IMR-90 (cell line): Measurements from ENCODE around the gene DPP6. TPM values are rescaled to one million over a fixed set of nuclear protein-coding genes. Genes with fewer than 3 reads are reported as not detected.

Source experiments
- ATAC-seq: fragments of 200-7000 bp; cut with Tn5 transposase; 2 replicates; pipeline ENCODE4 v1.9.1; 2020; ENCODE audit warnings: low read depth, mild to moderate bottlenecking, moderate library complexity
- BruUV-seq: library from RNA; stranded (reverse); fragments of 400-500 nt; replicated peaks from 2 replicates; lab custom pipeline; 2021; lab: Mats Ljungman, UMichigan
- CTCF ChIA-PET: fragments of 300-600 bp; formaldehyde crosslinking; extraction: SDS; loops from one replicate; lab custom pipeline; 2021; ENCODE audit warnings: antibody characterized with exemption; lab: Yijun Ruan, JAX
- POLR2A ChIA-PET: fragments of 300-600 bp; sonication (Branson Sonifier 250); formaldehyde crosslinking; loops from one replicate; lab custom pipeline; 2022; ENCODE audit warnings: antibody characterized with exemption; ENCODE audit not compliant: unreplicated experiment; lab: Charles Lee
- DNase-seq: peaks from one replicate; pipeline ENCODE4 v3.0.0; 2013
- H2AFZ ChIP-seq: replicated peaks from 2 replicates; pipeline ENCODE3; 2013; ENCODE audit warnings: low read length, mild to moderate bottlenecking; ENCODE audit not compliant: poor library complexity
- H2AK5ac ChIP-seq: 2 replicates; pipeline ENCODE4 v1.6.1; 2013; ENCODE audit warnings: low read depth, low read length, inconsistent platforms
- H2AK9ac ChIP-seq: replicated peaks from 2 replicates; pipeline ENCODE3; 2013; ENCODE audit warnings: mild to moderate bottlenecking, low read depth, low read length, moderate library complexity; ENCODE audit not compliant: poor library complexity
- H2BK120ac ChIP-seq: 2 replicates; pipeline ENCODE4 v1.6.1; 2013; ENCODE audit warnings: low read depth, low read length, inconsistent platforms
- H2BK15ac ChIP-seq: 3 replicates; pipeline ENCODE4 v1.6.1; 2013; ENCODE audit warnings: low read depth, low read length, inconsistent platforms
- H2BK20ac ChIP-seq: 2 replicates; pipeline ENCODE4 v1.6.1; 2013; ENCODE audit warnings: low read depth, mild to moderate bottlenecking, inconsistent platforms, low read length, moderate library complexity
- H2BK5ac ChIP-seq: 2 replicates; pipeline ENCODE4 v1.6.1; 2013; ENCODE audit warnings: mild to moderate bottlenecking, low read depth, low read length, inconsistent platforms; ENCODE audit not compliant: poor library complexity, severe bottlenecking
- H3K14ac ChIP-seq: replicated peaks from 2 replicates; pipeline ENCODE4 v1.6.1; 2013; ENCODE audit warnings: low read depth, low read length, inconsistent platforms
- H3K18ac ChIP-seq: 2 replicates; pipeline ENCODE4 v1.6.1; 2013; ENCODE audit warnings: low read depth, low read length, control low read depth
- H3K23ac ChIP-seq: 2 replicates; pipeline ENCODE4 v1.6.1; 2013; ENCODE audit warnings: low read depth, low read length, inconsistent platforms
- H3K27ac ChIP-seq: 2 replicates; pipeline ENCODE4 v1.5.1; 2013; ENCODE audit warnings: mild to moderate bottlenecking, control low read depth, low read length; ENCODE audit not compliant: insufficient read depth
- H3K27me3 ChIP-seq: 2 replicates; pipeline ENCODE4 v1.6.1; 2013; ENCODE audit warnings: low read length; ENCODE audit not compliant: control insufficient read depth, insufficient read depth
- H3K36me3 ChIP-seq: 2 replicates; pipeline ENCODE4 v1.6.1; 2013; ENCODE audit warnings: low read length, mixed read lengths; ENCODE audit not compliant: control insufficient read depth, insufficient read depth
- H3K4ac ChIP-seq: 2 replicates; pipeline ENCODE4 v1.6.1; 2013; ENCODE audit warnings: low read depth, low read length, inconsistent platforms
- H3K4me1 ChIP-seq: 2 replicates; pipeline ENCODE4 v1.6.1; 2013; ENCODE audit warnings: low read length, mixed read lengths; ENCODE audit not compliant: control insufficient read depth, insufficient read depth
- H3K4me2 ChIP-seq: 2 replicates; pipeline ENCODE4 v1.6.1; 2013; ENCODE audit warnings: low read depth, mild to moderate bottlenecking, control low read depth, low read length, moderate library complexity
- H3K4me3 ChIP-seq: 2 replicates; pipeline ENCODE4 v1.5.1; 2013; ENCODE audit warnings: low read depth, mild to moderate bottlenecking, control low read depth, low read length, moderate library complexity; ENCODE audit not compliant: insufficient read depth
- H3K56ac ChIP-seq: 2 replicates; pipeline ENCODE4 v1.6.1; 2013; ENCODE audit warnings: low read length, inconsistent platforms; ENCODE audit not compliant: insufficient read depth; ENCODE audit errors: extremely low read depth
- H3K79me1 ChIP-seq, 2 experiments: 2 replicates each; pipeline ENCODE4 v1.6.1; 2013; ENCODE audit warnings: low read length in 2 of 2, inconsistent platforms in 1 of 2, low read depth in 1 of 2
- H3K9ac ChIP-seq: 2 replicates; pipeline ENCODE4 v1.6.1; 2013; ENCODE audit warnings: low read depth, low read length, control low read depth
- H3K9me1 ChIP-seq: 2 replicates; pipeline ENCODE4 v1.6.1; 2013; ENCODE audit warnings: low read length, inconsistent platforms; ENCODE audit not compliant: insufficient read depth
- H3K9me3 ChIP-seq: 2 replicates; pipeline ENCODE4 v1.6.1; 2013; ENCODE audit warnings: low read length; ENCODE audit not compliant: control insufficient read depth, insufficient read depth
- H4K20me1 ChIP-seq: 2 replicates; pipeline ENCODE4 v1.6.1; 2013; ENCODE audit warnings: low read length, inconsistent platforms; ENCODE audit not compliant: insufficient read depth
- H4K5ac ChIP-seq: 2 replicates; pipeline ENCODE4 v1.6.1; 2013; ENCODE audit warnings: mild to moderate bottlenecking, low read depth, low read length, control low read depth
- H4K8ac ChIP-seq, 2 experiments: 2 replicates each; pipeline ENCODE4 v1.6.1; 2013; ENCODE audit warnings: low read depth in 2 of 2, low read length in 2 of 2, control low read depth in 1 of 2, inconsistent platforms in 1 of 2
- H4K91ac ChIP-seq: 2 replicates; pipeline ENCODE4 v1.6.1; 2013; ENCODE audit warnings: low read depth, low read length, inconsistent platforms; ENCODE audit not compliant: insufficient read depth
- BHLHE40 ChIP-seq: fragments of 150-350 bp; IDR thresholded peaks from 2 replicates; pipeline ENCODE4 v1.6.1; 2016; ENCODE audit warnings: mild to moderate bottlenecking, low read depth, low read length
- CHD1 ChIP-seq: IDR thresholded peaks from 2 replicates; pipeline ENCODE4 v1.6.1; 2012; ENCODE audit warnings: low read depth, low read length, improper control_type of control experiment
- FOS ChIP-seq: fragments of 150-350 bp; IDR thresholded peaks from 2 replicates; pipeline ENCODE4 v1.6.1; 2016; ENCODE audit warnings: low read depth, low read length
- MAFK ChIP-seq: IDR thresholded peaks from 2 replicates; pipeline ENCODE4 v1.6.1; 2012; ENCODE audit warnings: low read depth, low read length, improper control_type of control experiment
- MAZ ChIP-seq: IDR thresholded peaks from 2 replicates; pipeline ENCODE4 v1.6.1; 2012; ENCODE audit warnings: low read depth, mild to moderate bottlenecking, low read length, improper control_type of control experiment, moderate library complexity, borderline replicate concordance
- MXI1 ChIP-seq: IDR thresholded peaks from 2 replicates; pipeline ENCODE4 v1.6.1; 2012; ENCODE audit warnings: low read depth, mild to moderate bottlenecking, low read length, moderate library complexity, borderline replicate concordance
- NFE2L2 ChIP-seq: fragments of 150-350 bp; IDR thresholded peaks from 2 replicates; pipeline ENCODE4 v1.6.1; 2016; ENCODE audit warnings: low read depth, mild to moderate bottlenecking, low read length
- POLR2A ChIP-seq: IDR thresholded peaks from 2 replicates; pipeline ENCODE4 v1.6.1; 2012; ENCODE audit warnings: mild to moderate bottlenecking, low read depth, low read length
- RAD21 ChIP-seq: IDR thresholded peaks from 2 replicates; pipeline ENCODE4 v1.6.1; 2012; ENCODE audit warnings: low read length, improper control_type of control experiment
- RCOR1 ChIP-seq: IDR thresholded peaks from 2 replicates; pipeline ENCODE4 v1.6.1; 2012; ENCODE audit warnings: mild to moderate bottlenecking, low read length, improper control_type of control experiment; ENCODE audit not compliant: insufficient replicate concordance
- RFX5 ChIP-seq: IDR thresholded peaks from 2 replicates; pipeline ENCODE4 v1.8.0; 2012; ENCODE audit warnings: low read depth, mild to moderate bottlenecking, low read length, moderate library complexity
- SMC3 ChIP-seq: fragments of 150-350 bp; IDR thresholded peaks from 2 replicates; pipeline ENCODE4 v1.6.1; 2016; ENCODE audit warnings: low read depth, mild to moderate bottlenecking, antibody characterized with exemption, low read length, moderate library complexity
- USF2 ChIP-seq: fragments of 150-350 bp; IDR thresholded peaks from 2 replicates; pipeline ENCODE4 v1.6.1; 2017; ENCODE audit warnings: mild to moderate bottlenecking, antibody characterized with exemption, low read length, low read depth
- WGBS, 2 experiments: methylation state at CpG; one replicate each; pipeline versions ENCODE4 v1.1.5 to v1.1.7; 2013; ENCODE audit warnings: missing lambda C conversion rate in 2 of 2; ENCODE audit not compliant: insufficient read length in 1 of 2; ENCODE audit errors: extremely low coverage in 2 of 2; 5-methylcytosine and 5-hydroxymethylcytosine counted together
- dilution Hi-C: fragments of 300-500 bp; cut with HindIII; formaldehyde crosslinking; loops from one replicate; pipeline ENCODE4 v1.14.3; 2018; ENCODE audit warnings: low sequenced_read_pairs; ENCODE audit not compliant: unreplicated experiment
- in situ Hi-C: fragments of 300-500 bp; cut with MboI; formaldehyde crosslinking; loops from 3 replicates; pipeline ENCODE4 v1.14.3; 2019; ENCODE audit warnings: low sequenced_read_pairs, inconsistent platforms, mixed read lengths
- intact Hi-C: fragments of 100-400 bp; cut with micrococcal nuclease; formaldehyde crosslinking; loops from 2 replicates; pipeline ENCODE4 v1.10.0; 2022
- polyA plus RNA-seq, 3 experiments: library from polyadenylated mRNA; depleted of rRNA; stranded (reverse); fragments of >200 nt; gene quantifications; 2 replicates each; pipeline ENCODE4 v1.2.3, GENCODE V29; 2012; ENCODE audit warnings: low replicate concordance in 1 of 3
- total RNA-seq: library from RNA; depleted of rRNA; stranded (reverse); fragments of >200 nt; gene quantifications from 2 replicates; pipeline ENCODE4 v1.2.3, GENCODE V29; 2012
- TF ChIP-seq, protein P1 (sequence below): fragments of 150-350 bp; IDR thresholded peaks from 2 replicates; pipeline ENCODE4 v1.6.1; 2016; ENCODE audit warnings: low read depth, mild to moderate bottlenecking, low read length, moderate library complexity, borderline replicate concordance
- TF ChIP-seq, protein P2 (sequence below): conservative IDR thresholded peaks from 2 replicates; pipeline ENCODE4 v1.5.1; 2012; ENCODE audit warnings: mild to moderate bottlenecking, low read depth, low read length, improper control_type of control experiment

The DPP6 gene
- total and polyA plus RNA-seq, 2 of the 4 experiments (the other 2 are of a cell fraction): not detected

GRCh38 chr7:154167051-154167450 lies 114.9 kb downstream of the DPP6 start:
- no peak overlapping the region for H3K56ac ChIP-seq
- H3K4me1 ChIP-seq: no peaks in the 10 kb centered on the region
- H3K27me3 ChIP-seq: no peaks in the 10 kb centered on the region
- no TSS peak for BruUV-seq
- intact Hi-C loops: no loop called here
- ATAC-seq (no peak), DNase-seq (no peak)
- H3K4me2 ChIP-seq: no peak overlapping the region
- H2BK15ac ChIP-seq: no peak overlapping the region
- H4K5ac ChIP-seq: no peak overlapping the region
- POLR2A ChIA-PET: no interaction called here
- no peak overlapping the region for H3K23ac ChIP-seq
- no peak overlapping the region for H2AK9ac ChIP-seq
- H4K8ac ChIP-seq: no peak overlapping the region
- no peak overlapping the region for H3K4me3 ChIP-seq
- H2BK120ac ChIP-seq: no peak overlapping the region
- H2AK5ac ChIP-seq: no peak overlapping the region
- in situ Hi-C loops: no loop called here
- H3K4ac ChIP-seq: no peak overlapping the region
- CTCF ChIA-PET: no interaction called here
- H3K27ac ChIP-seq: no peak overlapping the region
- H3K9me3 ChIP-seq: peaks cover 30% of the 10 kb centered on the region
- H4K20me1 ChIP-seq: no peaks in the 10 kb centered on the region
- H2BK5ac ChIP-seq: no peak overlapping the region
- H4K91ac ChIP-seq: no peak overlapping the region
- dilution Hi-C loops: no loop called here
- H2BK20ac ChIP-seq: no peak overlapping the region
- H2AFZ ChIP-seq: no peak overlapping the region
- no peaks in the 10 kb centered on the region for H3K79me1 ChIP-seq
- no peaks in the 10 kb centered on the region for H3K9me1 ChIP-seq
- no peaks in the 10 kb centered on the region for H3K36me3 ChIP-seq
- H3K9ac ChIP-seq: no peak overlapping the region
- no peak for TF ChIP-seq RCOR1
- TF ChIP-seq SMC3: no peak
- TF ChIP-seq RAD21: no peak
- TF ChIP-seq, protein P1, sequence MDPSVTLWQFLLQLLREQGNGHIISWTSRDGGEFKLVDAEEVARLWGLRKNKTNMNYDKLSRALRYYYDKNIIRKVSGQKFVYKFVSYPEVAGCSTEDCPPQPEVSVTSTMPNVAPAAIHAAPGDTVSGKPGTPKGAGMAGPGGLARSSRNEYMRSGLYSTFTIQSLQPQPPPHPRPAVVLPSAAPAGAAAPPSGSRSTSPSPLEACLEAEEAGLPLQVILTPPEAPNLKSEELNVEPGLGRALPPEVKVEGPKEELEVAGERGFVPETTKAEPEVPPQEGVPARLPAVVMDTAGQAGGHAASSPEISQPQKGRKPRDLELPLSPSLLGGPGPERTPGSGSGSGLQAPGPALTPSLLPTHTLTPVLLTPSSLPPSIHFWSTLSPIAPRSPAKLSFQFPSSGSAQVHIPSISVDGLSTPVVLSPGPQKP: no peak
- no peak for TF ChIP-seq RFX5
- TF ChIP-seq USF2: no peak
- no peak for TF ChIP-seq BHLHE40
- TF ChIP-seq POLR2A: no peak
- no peak for TF ChIP-seq CHD1
- TF ChIP-seq MXI1: no peak
- no peak for TF ChIP-seq NFE2L2
- TF ChIP-seq MAFK: no peak
- TF ChIP-seq, protein P2, sequence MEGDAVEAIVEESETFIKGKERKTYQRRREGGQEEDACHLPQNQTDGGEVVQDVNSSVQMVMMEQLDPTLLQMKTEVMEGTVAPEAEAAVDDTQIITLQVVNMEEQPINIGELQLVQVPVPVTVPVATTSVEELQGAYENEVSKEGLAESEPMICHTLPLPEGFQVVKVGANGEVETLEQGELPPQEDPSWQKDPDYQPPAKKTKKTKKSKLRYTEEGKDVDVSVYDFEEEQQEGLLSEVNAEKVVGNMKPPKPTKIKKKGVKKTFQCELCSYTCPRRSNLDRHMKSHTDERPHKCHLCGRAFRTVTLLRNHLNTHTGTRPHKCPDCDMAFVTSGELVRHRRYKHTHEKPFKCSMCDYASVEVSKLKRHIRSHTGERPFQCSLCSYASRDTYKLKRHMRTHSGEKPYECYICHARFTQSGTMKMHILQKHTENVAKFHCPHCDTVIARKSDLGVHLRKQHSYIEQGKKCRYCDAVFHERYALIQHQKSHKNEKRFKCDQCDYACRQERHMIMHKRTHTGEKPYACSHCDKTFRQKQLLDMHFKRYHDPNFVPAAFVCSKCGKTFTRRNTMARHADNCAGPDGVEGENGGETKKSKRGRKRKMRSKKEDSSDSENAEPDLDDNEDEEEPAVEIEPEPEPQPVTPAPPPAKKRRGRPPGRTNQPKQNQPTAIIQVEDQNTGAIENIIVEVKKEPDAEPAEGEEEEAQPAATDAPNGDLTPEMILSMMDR: no peak
- no peak for TF ChIP-seq FOS
- no peak for TF ChIP-seq MAZ
- WGBS, 2 experiments: no CpG with 5 or more reads among the region's 4 CpGs
- no peak overlapping the region for H3K14ac ChIP-seq
- H3K18ac ChIP-seq: no peak overlapping the region
